RCC 7860 (cell line): ENCODE measurements around the gene AGPAT1.

Source experiments
- DNase-seq: peaks from one replicate; pipeline ENCODE4 v3.0.0-alpha.2; 2015; ENCODE audit warnings: low spot score
- FAIRE-seq: peaks from 2 replicates; lab custom pipeline; 2012; peaks lifted over from hg19 to GRCh38; lab: Jason Lieb, UNC

The AGPAT1 gene

GRCh38 chr6:32173051-32173727, 2.7 kb downstream of the AGPAT1 start:
- DNase-seq (no peak), FAIRE-seq (no peak)

GRCh38 chr6:32171234-32171633, 4.7 kb downstream of the AGPAT1 start:
- no peak for DNase-seq
- FAIRE-seq = no peak

GRCh38 chr6:32170294-32170693, 5.6 kb downstream of the AGPAT1 start:
- FAIRE-seq (no peak), DNase-seq (peak; percentile 4)

- FAIRE-seq (no peak), DNase-seq (no peak)
Observed at GRCh38 chr6:32168807-32169591, 6.9 kb downstream of the AGPAT1 start.

GRCh38 chr6:32168350-32168749, 7.5 kb downstream of the AGPAT1 start:
- FAIRE-seq = no peak
- no peak for DNase-seq

- no peak for FAIRE-seq
- DNase-seq = no peak
Observed at GRCh38 chr6:32167761-32168262, 8.1 kb downstream of the AGPAT1 start.

GRCh38 chr6:32167154-32167760, 8.6 kb downstream of the AGPAT1 start:
- FAIRE-seq (no peak), DNase-seq (no peak)

- DNase-seq (no peak), FAIRE-seq (no peak)
Observed at GRCh38 chr6:32166411-32167061, 9.3 kb downstream of the AGPAT1 start.

GRCh38 chr6:32164295-32164694, 11.6 kb downstream of the AGPAT1 start, which contains the start of gene EGFL8:
Gene EGFL8, plus strand, starts transcription at chr6:32164595. Its CDS starts 1,571 bp downstream, at chr6:32166166.
- DNase-seq (no peak), FAIRE-seq (no peak)

- FAIRE-seq = no peak
- DNase-seq = no peak
Observed at GRCh38 chr6:32163559-32164258, 12.2 kb downstream of the AGPAT1 start.

- DNase-seq (no peak), FAIRE-seq (no peak)
Observed at GRCh38 chr6:32158052-32158451, 17.8 kb downstream of the AGPAT1 start.

GRCh38 chr6:32156891-32157290, 19.0 kb downstream of the AGPAT1 start:
- no peak for DNase-seq
- FAIRE-seq = no peak

GRCh38 chr6:32154514-32155161, 21.2 kb downstream of the AGPAT1 start:
- FAIRE-seq (no peak), DNase-seq (peak; percentile 25)

- no peak for FAIRE-seq
- DNase-seq = peak; percentile 67
Observed at GRCh38 chr6:32153564-32154513, 22.0 kb downstream of the AGPAT1 start, which contains the start of gene PPT2. Gene PPT2, plus strand, starts transcription at chr6:32154141. Its CDS starts 454 bp downstream, at chr6:32154595.

- no peak for FAIRE-seq
- no peak for DNase-seq
Observed at GRCh38 chr6:32152769-32153563, 22.9 kb downstream of the AGPAT1 start.

GRCh38 chr6:32151863-32152768, 23.8 kb downstream of the AGPAT1 start, which contains the start of gene PRRT1:
Gene PRRT1, minus strand, starts transcription at chr6:32151939. Its CDS starts 112 bp downstream, at chr6:32151827.
- no peak for DNase-seq
- no peak for FAIRE-seq
